Tongue (tissue), 2 donors: Measurements from ENCODE around the gene DOCK4. TPM values are rescaled to one million over a fixed set of nuclear protein-coding genes. Genes with fewer than 3 reads are reported as not detected.

Experiments
- DNase-seq: peaks from one replicate; pipeline ENCODE4 v3.0.0-alpha.2; 2015
- total RNA-seq: library from RNA; depleted of rRNA; stranded (reverse); fragments of >200 nt; gene quantifications from one replicate; pipeline ENCODE4 v1.2.3, GENCODE V29; 2014

Gene DOCK4
- total RNA-seq, 1 donor from 2014 or later: 34.9 TPM

DNA sequence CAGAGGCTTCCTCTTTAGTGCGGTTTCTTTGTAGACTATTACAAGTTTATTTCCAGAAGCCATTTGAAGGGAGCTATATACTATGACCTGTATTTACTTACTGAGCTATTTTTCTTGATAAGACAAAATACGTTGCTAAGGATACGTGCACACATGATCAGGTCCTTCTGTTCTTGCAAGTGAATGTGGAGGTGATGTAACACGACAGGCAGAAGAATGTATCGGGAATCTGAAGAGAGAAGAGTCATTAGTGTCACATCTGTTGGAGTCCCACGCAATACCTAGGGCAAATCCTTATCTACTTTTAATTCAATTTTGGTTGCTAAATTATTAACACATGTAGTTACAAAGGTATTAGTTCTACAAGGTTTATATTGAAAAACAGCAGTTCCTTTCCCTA lies 359.3 kb downstream of the DOCK4 start:
- DNase-seq: no peak

DNA sequence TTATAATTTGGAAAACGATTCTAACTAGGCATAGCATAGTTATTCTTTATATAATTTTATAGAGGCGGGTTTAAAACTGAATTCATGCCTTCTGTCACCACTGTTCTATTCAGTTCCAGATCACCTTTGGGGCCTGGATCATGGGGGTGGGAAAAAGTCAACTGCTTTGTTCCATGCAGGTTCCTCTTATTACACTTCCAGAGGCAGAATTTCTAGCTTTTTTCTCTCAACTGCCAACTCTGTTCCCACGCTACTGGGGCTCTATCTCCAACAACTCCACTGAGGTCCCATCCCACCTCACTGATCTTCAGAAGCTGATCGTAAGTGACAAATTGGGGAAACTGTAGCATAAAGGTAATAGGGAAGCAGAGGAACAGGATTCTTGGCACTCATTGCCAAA lies 360.3 kb downstream of the DOCK4 start:
- DNase-seq: no peak

GRCh38 chr7:111844904-111845671 lies 361.1 kb downstream of the DOCK4 start:
- no peak for DNase-seq

DNA sequence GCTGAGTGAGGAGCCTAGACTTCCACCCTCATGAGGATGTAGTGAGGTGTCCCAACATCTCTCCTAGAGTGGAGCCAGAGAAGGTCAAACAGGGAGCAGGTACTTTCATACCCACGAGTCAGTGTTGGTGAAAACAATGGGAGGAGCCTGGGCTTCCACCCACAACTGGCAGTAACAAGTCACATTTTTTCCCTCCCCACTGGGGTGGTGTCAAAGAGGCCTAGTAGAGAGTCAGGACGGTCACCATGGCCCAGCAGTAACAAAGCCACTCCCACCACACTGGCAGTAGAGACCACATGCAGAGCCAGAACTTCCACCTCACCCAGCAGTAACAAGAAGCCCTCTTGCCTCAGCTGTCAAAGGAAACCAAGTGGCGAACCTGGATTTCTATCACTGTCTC lies 363.7 kb downstream of the DOCK4 start:
- DNase-seq: no peak

DNA sequence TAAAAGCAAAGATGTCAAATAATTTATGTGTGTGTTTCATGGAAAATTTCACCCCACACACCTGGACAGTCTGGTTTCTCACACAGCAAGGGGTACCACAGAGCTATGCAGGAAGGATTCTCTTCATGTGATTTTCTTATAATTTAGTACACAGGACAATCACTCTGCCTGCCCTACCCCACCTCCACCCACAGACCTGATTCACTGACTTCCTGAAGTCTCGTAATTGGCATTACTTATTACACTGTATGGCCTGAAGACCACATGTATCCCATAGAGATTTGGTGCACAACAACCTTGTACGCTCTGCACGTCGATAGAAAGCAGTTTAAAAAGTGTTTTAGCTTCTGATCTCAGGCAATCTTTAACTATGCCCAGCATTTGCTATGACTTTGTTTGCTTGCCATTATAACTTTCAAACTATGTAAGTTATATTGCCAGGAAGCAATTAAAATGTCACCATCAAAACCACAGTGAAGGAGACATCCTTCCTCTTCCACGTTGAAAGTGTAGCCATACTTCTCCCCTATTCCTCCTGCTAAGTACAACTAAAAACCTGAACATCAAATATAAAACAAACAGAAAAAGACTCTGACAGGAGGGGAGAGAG lies 364.5 kb downstream of the DOCK4 start:
- DNase-seq: no peak

DNA sequence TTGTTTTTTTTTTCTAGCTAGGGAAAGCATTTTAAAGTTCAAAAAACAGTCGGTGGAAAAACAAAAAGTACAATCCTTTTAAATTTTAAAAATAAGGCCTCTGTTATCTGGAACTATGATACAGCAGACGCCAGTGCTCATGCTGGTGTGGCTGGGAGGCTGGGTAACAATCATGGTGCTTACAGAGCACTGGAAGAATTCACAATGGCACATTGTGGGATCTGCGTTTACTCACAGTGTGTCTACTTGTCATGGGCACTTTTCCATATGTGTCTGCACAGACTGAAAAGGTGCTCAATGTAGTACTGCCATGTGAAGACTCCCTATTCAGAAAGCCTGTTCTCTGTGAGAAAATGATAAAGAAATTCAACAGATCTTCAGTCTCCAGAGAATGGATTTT lies 365.7 kb downstream of the DOCK4 start:
- no peak for DNase-seq

GRCh38 chr7:111839261-111839660 lies 366.9 kb downstream of the DOCK4 start:
- DNase-seq: no peak

GRCh38 chr7:111836592-111836991 lies 369.6 kb downstream of the DOCK4 start:
- no peak for DNase-seq

- DNase-seq: no peak
Measured at GRCh38 chr7:111835066-111835465, 371.1 kb downstream of the DOCK4 start.

DNA sequence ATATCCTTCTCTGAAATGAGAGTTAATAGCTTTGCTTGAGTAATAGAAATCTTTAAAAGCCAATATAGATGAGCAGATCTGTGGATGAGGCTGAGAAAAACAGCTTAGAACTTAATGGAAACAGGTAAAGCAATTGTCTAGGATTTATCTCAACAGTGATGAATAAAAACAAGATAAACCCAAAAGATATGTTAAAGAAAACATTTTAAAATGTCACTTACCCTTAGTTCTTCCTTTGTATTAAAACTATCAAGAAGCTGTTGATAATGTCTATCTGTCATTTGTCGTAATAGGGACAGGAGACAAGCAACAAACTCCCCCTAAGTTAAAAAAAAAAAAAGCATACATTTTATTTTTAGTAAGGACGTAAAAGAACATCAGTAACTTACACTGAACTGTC lies 371.8 kb downstream of the DOCK4 start:
- DNase-seq: no peak

GRCh38 chr7:111833466-111833865 lies 372.7 kb downstream of the DOCK4 start:
- DNase-seq: no peak

DNA sequence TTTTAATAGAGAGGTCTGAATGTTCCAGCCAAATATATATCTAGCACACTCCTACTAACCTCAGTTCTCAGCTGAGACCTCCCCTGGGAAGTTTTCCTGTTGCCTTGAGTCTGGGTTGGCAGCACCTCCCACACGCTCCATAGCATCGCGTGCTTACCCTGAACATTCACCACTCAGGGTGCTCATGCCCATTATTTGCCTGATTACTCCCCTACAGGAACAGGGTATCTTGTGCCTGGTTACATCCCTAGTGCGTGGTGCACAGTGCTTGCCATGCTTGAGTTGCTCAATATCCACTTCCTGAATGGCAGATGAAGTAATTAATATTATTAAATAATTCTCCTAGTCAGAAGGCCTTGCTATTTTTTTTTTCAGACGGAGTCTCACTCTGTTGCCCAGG lies 374.0 kb downstream of the DOCK4 start:
- no peak for DNase-seq

DNA sequence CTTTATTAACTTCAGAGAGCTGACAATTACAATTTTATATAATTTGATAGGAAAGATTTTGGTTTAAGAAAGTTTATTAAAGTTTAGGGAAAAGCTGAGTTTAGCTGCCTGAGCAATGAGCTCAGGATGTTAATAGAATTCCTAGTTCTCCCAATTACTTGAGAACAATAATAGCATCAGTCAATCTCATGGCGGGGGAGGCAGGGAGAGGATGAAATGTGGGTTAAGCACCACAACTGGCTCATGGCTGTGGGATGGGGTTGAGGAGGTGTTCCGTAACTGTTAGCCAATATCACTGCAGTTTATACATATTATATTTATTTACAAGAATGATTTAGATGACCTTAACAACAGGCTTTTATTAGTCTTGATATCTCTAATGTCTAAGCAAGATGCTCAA lies 377.0 kb downstream of the DOCK4 start:
- no peak for DNase-seq

GRCh38 chr7:111827863-111828504 lies 378.2 kb downstream of the DOCK4 start:
- DNase-seq: no peak

DNA sequence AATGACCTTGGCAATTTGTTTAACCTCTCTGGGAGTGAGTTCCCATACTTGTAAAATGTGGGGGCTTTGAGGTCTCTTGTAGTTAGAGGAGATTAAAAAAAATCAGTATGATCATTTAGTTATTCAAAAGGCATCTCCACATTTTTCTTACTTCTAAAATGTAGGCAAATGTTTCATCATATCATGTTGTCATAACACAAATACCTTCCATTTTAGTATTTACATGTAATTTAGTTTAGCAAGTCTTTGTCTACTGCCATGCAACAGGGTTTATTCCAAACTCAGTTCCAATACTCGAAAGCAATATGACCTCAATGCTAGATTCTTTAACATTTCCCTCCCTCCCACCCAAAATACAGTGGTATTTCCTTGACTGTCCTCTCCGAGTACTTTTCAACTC lies 381.2 kb downstream of the DOCK4 start:
- no peak for DNase-seq

- DNase-seq: no peak
Measured at GRCh38 chr7:111823826-111824225, 382.4 kb downstream of the DOCK4 start.

DNA sequence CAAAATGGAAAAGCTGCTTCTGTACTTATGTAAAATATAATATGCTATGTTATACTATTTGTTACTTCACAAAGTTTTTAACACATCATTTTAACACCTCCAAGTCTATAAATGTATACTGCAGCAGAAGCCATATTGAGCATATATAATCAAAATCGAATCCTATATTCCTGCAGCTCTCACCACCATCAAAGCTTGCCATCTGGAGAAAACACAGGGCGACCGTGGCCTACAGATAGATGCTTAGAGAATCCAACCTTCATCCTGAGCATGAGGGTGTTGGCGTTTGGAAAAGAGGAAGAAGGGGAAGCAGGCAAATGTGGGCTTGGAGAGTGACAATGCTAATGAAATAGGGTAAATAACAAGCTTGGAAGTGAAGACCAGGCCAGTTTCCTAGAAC lies 385.2 kb downstream of the DOCK4 start:
- no peak for DNase-seq

DNA sequence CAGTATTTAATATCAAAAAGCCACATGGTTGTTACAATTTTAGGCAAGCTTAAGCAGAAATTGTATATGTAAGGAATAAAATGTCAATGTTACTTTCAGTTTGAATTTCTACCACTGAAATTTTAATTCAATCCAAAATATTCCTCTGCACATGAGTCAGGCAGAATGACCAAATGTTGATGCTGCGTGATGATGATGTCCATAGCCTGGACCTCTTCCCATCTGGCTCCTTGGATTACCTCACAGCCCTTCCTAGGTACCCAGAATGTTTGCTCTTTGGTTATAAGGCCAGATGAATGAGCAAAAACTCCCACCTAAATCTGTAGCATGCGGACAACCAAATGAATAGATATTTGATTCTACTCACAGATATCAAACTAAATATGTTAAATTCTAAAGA lies 385.6 kb downstream of the DOCK4 start:
- DNase-seq: no peak

DNA sequence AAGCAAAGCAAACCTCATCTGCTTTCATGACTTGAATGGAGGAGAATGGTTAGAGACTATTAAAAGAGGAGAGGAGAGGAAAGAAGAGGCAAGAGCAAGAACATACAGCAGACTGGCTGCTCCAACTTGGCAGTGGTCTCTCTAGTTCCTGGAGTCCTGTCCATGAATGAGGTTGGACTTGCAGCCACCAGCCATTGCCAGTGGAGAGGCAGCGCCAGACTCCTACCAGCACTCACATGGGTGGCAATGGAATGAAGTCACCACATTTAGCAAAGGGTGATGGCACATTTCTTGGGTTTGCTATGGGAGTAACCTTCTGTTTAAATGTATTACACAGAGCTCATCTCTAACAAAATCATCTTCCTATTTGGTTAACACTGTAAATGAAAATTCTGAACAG lies 386.1 kb downstream of the DOCK4 start:
- DNase-seq: no peak

DNA sequence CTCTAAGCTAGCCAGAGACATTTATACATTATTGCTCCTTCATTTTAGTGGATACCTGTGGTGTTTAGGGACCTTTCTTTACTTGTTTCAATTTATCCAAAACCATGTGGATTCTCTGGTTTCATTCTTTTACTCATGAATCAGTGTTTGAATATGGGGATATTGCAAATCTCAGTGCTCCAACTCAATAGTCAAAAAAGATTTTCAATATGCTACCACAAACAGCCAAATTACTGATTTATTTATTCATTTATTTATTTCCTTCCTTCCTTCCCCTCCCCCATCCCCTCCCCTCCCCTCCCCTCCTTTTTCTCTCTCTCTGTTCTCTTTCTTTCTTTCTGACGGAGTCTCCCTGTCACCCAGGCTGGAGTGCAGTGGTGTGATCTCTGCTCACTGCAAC lies 390.8 kb downstream of the DOCK4 start:
- no peak for DNase-seq

GRCh38 chr7:111813306-111813705 lies 392.9 kb downstream of the DOCK4 start:
- no peak for DNase-seq

DNA sequence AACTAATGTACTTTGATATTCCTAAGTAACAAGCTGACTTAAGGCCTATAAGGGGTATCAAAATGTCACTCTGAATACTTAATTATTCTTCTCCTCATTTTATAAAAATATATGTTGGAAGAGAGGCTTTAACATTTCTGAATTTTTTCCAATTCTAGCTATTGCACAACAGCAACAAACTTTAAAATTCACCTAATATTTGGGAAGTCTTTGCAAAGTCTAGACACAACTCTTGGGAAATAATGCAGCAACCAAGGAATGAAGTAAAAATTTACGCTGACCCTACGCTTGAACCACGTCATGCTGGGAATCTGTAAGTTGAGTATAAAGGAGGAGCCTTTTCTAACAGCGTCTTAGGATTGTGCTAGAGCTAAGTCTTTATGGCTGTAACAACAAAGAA lies 400.0 kb downstream of the DOCK4 start:
- DNase-seq: no peak

- no peak for DNase-seq
Measured at GRCh38 chr7:111803015-111803758, 403.0 kb downstream of the DOCK4 start.
